ENCODE results near the gene ZHX3.
A peak's percentile ranks its signal among the peaks of the same experiment; 100 is the strongest.

Gene ZHX3

DNA sequence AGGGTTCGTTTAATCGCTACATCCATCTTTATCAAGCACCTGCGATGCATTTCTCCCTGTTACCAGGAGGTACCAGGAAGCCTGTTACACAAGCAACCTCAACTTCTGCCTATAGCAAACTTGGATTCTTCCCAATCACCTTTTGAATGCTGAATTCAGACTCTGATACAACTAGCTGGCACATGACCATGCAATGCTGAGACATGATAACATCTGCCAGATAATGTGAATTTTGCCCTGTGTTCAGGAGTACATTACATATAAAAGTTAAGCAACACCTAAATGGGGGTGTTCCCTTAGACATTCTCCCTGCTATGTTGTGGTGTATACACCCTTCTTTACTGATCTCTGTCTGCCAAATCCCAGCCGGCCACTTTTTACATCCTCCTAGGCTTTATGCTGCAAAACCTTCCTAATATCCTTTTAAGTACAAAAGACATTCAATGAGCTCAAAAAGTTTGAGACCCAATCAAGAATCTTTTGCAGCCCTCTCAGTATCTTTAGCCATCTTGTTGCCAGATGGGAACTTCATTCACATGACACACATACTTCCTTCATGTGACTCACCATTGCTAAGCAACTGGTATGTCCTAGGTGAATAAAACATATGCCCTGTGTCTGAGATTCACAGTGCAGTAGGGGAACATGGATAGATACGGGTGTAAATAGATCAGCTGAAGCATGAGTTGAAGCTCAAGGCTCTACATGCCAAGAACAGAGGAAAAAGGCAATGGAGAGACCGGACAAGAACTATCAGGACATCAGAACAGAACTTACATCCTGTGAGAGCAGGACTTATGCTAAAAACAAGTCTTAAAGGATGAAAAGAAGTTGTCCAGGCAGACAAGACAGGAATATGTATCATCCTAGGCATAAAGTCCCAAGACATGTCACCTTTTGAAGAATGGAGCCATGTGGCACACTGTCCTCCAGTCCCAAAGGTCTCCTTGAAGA lies 84.3 kb downstream of the ZHX3 start:
- peaks cover 8% of the 10 kb centered on the region for H3K4me1 Mint-ChIP-seq
- no peak for ATAC-seq (ENCODE audit: low read depth)
- peaks cover 2% of the 10 kb centered on the region for H3K36me3 Mint-ChIP-seq
- no peak overlapping the region for H3K27ac Mint-ChIP-seq
- no peak overlapping the region for H3K4me3 Mint-ChIP-seq
- no peak for DNase-seq (ENCODE audit: low spot score in 2 of 2)
- H3K9me3 Mint-ChIP-seq = no peaks in the 10 kb centered on the region
- H3K27me3 Mint-ChIP-seq = no peaks in the 10 kb centered on the region

DNA sequence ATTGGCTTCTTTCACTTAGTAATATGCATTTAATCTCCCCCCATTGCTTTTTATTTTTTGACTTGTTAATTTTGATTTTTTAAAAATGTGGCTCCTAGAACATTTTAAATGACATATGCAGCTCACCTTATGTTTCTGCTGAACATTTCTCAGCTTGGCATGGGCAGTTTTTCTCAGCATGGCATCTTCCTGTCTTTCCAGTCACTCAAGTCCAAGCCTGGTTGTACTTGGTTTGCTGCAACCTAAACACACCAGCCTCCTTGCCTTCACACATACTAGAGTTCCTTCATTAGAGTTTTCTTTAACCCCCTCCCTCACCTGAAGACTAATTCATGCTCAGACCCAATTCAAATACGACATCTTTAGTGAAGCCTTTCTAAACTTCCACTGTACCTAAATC lies 86.4 kb downstream of the ZHX3 start:
- no peaks in the 10 kb centered on the region for H3K9me3 Mint-ChIP-seq
- no peak overlapping the region for H3K27ac Mint-ChIP-seq
- H3K36me3 Mint-ChIP-seq = no peaks in the 10 kb centered on the region
- H3K4me1 Mint-ChIP-seq = peaks cover 8% of the 10 kb centered on the region
- no peak overlapping the region for H3K4me3 Mint-ChIP-seq
- ATAC-seq (ENCODE audit: low read depth) (no peak), DNase-seq (ENCODE audit: low spot score in 2 of 2) (no peak)
- H3K27me3 Mint-ChIP-seq = no peaks in the 10 kb centered on the region

DNA sequence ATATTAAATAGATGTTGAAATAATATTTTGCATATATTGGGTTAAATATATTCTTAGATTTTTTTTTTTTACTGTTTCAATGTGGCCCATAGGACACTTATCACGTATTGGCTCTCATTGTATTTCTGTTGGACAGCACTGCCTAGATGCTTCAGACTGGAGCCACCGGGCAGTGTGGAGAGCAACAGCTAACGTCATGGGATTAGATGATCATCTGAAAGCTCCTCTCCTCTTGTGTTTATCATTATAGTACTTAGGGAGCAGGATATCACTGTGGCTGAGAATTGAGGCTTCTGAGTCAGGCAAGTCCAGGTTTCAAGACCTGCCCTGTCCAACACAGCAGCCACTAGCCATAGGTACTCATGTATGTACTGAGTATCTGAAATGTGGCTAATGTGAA lies 87.4 kb downstream of the ZHX3 start:
- Mint-ChIP-seq H3K36me3 (no peaks in the 10 kb centered on the region), H3K4me3 (no peak overlapping the region), H3K27ac (no peak overlapping the region), H3K27me3 (no peaks in the 10 kb centered on the region), H3K4me1 (peaks cover 8% of the 10 kb centered on the region), H3K9me3 (no peaks in the 10 kb centered on the region)
- ATAC-seq (ENCODE audit: low read depth) (no peak), DNase-seq (ENCODE audit: low spot score in 2 of 2) (no peak)

DNA sequence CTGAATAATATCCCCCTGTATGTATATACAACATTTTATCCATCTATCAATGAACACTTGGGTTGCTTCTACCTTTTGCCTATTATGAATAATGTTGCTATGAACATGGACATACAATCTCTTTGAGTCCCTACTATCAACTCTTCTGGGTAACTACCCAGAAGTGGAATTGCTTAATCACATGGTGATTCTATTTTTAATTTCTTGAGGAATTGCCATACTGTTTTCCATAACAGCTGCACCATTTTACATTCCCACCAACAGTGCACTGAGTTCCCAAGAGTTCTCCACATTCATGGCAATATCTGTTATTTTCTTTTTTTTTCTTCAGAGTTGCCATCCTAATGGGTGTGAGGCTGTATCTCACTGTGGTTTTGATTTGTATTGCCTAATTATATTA lies 88.3 kb downstream of the ZHX3 start:
- no peak overlapping the region for H3K27ac Mint-ChIP-seq
- ATAC-seq (ENCODE audit: low read depth) (no peak), DNase-seq (ENCODE audit: low spot score in 2 of 2) (no peak)
- H3K9me3 Mint-ChIP-seq = no peaks in the 10 kb centered on the region
- no peaks in the 10 kb centered on the region for H3K36me3 Mint-ChIP-seq
- H3K27me3 Mint-ChIP-seq = no peaks in the 10 kb centered on the region
- H3K4me3 Mint-ChIP-seq = no peak overlapping the region
- peaks cover 8% of the 10 kb centered on the region for H3K4me1 Mint-ChIP-seq

DNA sequence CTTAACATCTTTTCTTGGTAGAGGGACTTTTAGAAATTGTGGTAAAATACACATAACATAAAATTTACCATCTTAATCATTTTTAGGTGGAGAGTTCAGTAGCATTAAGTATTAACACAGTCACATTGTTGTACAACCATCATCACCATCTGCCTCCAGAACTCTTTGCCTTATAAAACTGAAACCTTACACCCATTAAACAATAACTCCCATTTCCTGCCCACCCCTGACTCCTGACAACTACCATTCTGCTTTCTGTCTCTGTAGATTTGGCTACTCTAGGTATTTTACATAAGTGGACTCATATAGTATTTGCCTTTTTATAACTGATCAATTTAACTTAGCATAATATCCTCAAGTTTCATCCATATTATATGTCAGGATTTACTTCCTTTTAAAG lies 88.7 kb downstream of the ZHX3 start:
- Mint-ChIP-seq H3K9me3 (no peaks in the 10 kb centered on the region), H3K4me1 (peaks cover 8% of the 10 kb centered on the region), H3K36me3 (no peaks in the 10 kb centered on the region), H3K27ac (no peak overlapping the region), H3K27me3 (no peaks in the 10 kb centered on the region), H3K4me3 (no peak overlapping the region)
- DNase-seq (ENCODE audit: low spot score in 2 of 2) (no peak), ATAC-seq (ENCODE audit: low read depth) (no peak)

DNA sequence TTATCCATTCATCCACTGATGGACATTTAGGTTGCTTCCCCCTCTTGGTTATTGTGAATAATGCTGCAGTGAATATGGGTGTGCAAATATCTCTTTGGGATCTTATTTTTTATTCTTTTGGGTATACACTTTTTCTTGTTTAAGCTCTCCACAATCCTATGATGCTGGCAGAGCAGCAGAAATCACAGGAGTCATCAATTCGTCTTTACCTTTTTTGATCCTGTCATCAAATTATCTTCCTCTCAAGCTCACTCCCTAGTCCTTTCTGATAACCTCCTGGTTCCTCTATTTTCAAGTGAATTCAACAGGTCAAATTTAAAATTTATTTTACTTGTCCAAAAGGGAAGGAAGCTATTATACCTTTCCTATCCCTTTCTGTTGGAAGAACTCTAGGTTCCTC lies 91.1 kb downstream of the ZHX3 start:
- no peaks in the 10 kb centered on the region for H3K27me3 Mint-ChIP-seq
- H3K4me1 Mint-ChIP-seq = no peaks in the 10 kb centered on the region
- no peak overlapping the region for H3K27ac Mint-ChIP-seq
- H3K36me3 Mint-ChIP-seq = peaks cover 2% of the 10 kb centered on the region
- no peaks in the 10 kb centered on the region for H3K9me3 Mint-ChIP-seq
- ATAC-seq (ENCODE audit: low read depth) (no peak), DNase-seq (ENCODE audit: low spot score in 2 of 2) (no peak)
- H3K4me3 Mint-ChIP-seq = no peak overlapping the region

DNA sequence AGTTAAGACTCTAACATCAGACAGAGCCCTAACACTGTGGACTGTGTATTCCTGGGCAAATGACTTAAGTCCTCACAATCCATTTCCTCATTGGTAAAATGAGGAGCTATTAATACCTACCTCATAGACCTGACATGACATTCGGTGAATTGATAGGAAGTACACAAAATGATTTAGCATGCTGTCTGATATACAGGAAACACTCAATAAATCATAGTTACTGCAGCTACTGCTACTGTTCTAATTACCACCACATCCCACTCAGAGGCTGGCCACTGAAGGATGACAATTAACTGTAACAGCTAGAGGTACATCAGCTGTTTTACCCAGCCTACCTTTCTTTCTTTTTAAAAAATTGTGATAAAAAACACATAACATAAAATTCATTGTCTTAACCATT lies 92.4 kb downstream of the ZHX3 start:
- no peak for ATAC-seq (ENCODE audit: low read depth)
- Mint-ChIP-seq H3K4me3 (no peak overlapping the region), H3K4me1 (no peaks in the 10 kb centered on the region), H3K9me3 (no peaks in the 10 kb centered on the region), H3K27me3 (no peaks in the 10 kb centered on the region), H3K36me3 (peaks cover 2% of the 10 kb centered on the region), H3K27ac (peak overlapping the region; percentile 43)
- DNase-seq (ENCODE audit: low spot score in 2 of 2) = no peak

DNA sequence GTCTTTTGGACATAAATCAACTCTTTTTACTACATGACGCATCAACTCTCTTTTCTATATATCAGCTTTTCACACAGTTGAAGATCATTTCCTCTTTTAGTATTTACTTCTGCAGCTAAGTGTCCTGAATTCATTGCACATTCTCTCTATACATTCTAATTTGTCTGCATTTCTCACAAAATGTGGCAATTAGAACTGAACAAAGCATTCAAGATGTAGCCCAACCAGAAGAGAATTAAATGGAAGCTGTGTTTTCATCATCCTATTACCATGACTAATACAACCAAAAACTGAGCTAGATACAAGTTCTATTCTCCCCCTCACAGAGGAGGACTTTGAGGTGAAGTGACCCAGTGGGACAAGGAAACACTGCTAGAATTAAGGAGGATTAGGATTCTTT lies 93.2 kb downstream of the ZHX3 start:
- Mint-ChIP-seq H3K9me3 (no peaks in the 10 kb centered on the region), H3K27ac (peak overlapping the region; percentile 43), H3K4me3 (no peak overlapping the region), H3K27me3 (no peaks in the 10 kb centered on the region), H3K36me3 (peaks cover 2% of the 10 kb centered on the region), H3K4me1 (no peaks in the 10 kb centered on the region)
- ATAC-seq (ENCODE audit: low read depth) = no peak
- DNase-seq (ENCODE audit: low spot score in 2 of 2) = no peak

DNA sequence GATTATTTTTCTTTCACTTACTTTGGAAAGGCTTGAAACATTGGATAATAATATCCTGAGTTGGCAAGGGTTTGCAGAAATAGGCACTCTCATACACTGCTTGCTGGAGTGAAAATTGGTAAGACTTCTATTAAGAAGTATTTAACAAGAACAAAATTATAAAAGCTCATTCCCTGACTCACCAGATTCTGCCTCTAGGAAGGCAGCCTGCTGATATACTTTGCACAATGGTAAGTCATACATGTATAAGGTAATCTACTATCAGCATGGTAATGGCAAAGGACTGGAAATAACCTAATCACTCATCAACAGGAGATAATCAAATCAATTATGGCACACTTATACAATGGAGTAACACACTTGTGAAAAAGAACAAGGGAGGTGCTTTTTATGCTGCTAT lies 94.4 kb downstream of the ZHX3 start:
- no peaks in the 10 kb centered on the region for H3K9me3 Mint-ChIP-seq
- no peaks in the 10 kb centered on the region for H3K4me1 Mint-ChIP-seq
- DNase-seq (ENCODE audit: low spot score in 2 of 2) (no peak), ATAC-seq (ENCODE audit: low read depth) (no peak)
- peaks cover 2% of the 10 kb centered on the region for H3K36me3 Mint-ChIP-seq
- no peaks in the 10 kb centered on the region for H3K27me3 Mint-ChIP-seq
- H3K27ac Mint-ChIP-seq = no peak overlapping the region
- H3K4me3 Mint-ChIP-seq = no peak overlapping the region

DNA sequence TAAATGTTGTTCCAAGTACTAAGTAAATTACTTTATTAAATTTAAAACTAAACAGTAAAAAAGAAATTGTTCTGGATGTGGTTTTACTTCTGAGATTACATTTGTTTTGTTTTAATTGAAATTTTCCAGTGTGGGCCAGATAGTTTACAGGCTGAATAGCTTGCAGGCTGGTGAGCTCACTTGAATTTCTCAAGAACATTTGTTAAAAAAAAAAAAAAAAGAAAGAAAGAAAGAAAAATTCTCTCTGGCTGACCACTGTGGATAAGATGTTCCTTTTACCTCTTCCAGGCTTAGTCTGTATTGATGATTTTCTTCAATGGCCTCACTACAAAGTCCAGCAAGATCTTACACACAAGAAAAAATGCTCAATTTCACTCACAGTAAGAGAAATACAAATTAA lies 94.8 kb downstream of the ZHX3 start:
- H3K27me3 Mint-ChIP-seq = no peaks in the 10 kb centered on the region
- peaks cover 2% of the 10 kb centered on the region for H3K36me3 Mint-ChIP-seq
- no peaks in the 10 kb centered on the region for H3K9me3 Mint-ChIP-seq
- H3K4me1 Mint-ChIP-seq = no peaks in the 10 kb centered on the region
- DNase-seq (ENCODE audit: low spot score in 2 of 2) (no peak), ATAC-seq (ENCODE audit: low read depth) (no peak)
- H3K27ac Mint-ChIP-seq = no peak overlapping the region
- no peak overlapping the region for H3K4me3 Mint-ChIP-seq

DNA sequence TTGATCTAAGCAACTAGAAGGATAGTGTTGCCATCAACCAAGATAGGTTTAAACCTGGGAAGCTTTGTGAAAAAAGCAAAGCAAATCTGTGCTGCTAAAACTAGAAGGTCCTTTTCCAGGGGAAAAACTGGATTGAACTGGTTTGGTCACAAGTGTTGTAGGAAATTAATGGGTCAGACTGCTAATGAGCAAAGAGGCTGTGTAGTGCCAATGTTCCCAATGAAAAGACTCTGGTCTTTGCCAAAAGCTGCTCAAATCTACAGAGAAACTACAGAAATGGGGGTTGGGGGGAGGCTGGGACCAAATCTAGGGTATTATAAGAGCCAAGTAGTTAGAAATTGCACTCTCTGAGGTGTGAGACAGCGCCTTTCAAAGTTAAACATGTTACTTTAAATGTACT lies 95.2 kb downstream of the ZHX3 start:
- Mint-ChIP-seq H3K9me3 (no peaks in the 10 kb centered on the region), H3K27me3 (no peaks in the 10 kb centered on the region), H3K27ac (no peak overlapping the region), H3K36me3 (peaks cover 2% of the 10 kb centered on the region), H3K4me1 (no peaks in the 10 kb centered on the region), H3K4me3 (no peak overlapping the region)
- no peak for DNase-seq (ENCODE audit: low spot score in 2 of 2)
- ATAC-seq (ENCODE audit: low read depth) = no peak

DNA sequence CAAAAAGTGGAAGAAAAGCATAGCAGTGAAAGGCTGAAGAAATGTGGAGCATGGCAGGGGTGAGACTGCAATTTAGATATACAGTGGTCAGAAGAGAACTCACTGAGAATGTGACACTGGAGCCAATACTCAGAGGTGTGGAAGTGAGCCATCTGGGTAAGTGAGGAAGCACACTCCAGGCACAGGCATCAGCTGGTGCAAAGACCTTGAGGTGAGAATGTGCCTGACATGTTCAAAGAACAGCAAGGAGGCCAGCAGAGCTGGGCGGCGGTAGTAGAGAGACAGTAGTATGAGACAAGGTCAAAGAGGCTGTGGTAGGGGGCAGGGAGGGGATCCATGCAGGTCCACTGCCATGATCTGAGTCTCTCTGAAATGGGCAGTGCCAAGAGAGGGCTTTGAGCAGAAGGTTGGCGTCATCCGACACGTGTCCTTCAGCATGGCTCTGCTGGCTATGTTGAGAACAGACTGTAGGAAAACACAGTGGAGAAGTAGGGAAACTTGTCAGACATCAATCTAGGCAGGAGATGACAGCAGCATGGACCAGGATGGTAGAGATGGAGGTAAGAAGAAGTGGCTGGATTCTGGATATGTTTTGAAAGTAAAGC lies 95.8 kb downstream of the ZHX3 start:
- H3K36me3 Mint-ChIP-seq = peaks cover 2% of the 10 kb centered on the region
- DNase-seq (ENCODE audit: low spot score in 2 of 2) = no peak
- H3K4me1 Mint-ChIP-seq = no peaks in the 10 kb centered on the region
- no peaks in the 10 kb centered on the region for H3K9me3 Mint-ChIP-seq
- peak overlapping the region; percentile 11 for H3K27ac Mint-ChIP-seq
- H3K27me3 Mint-ChIP-seq = no peaks in the 10 kb centered on the region
- no peak overlapping the region for H3K4me3 Mint-ChIP-seq
- no peak for ATAC-seq (ENCODE audit: low read depth)

DNA sequence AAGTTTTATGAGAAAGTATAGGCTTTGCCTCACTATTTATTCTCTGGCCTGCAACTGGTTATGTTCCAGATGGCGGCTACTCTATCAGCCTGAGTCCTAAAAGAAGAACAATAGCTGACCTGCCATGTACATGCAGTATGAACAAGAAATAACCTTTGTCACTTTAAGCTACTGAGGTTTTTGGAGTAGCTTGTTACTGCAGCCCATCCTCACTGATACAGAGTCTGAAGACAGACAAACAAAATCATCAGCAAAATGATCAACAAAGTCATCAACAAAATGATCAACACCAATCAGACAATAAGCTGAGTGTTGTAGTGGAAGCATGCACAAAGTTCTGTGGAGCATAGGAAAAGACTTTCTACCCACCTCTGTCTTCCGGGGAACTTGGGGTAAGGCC lies 97.7 kb downstream of the ZHX3 start:
- no peak overlapping the region for H3K4me3 Mint-ChIP-seq
- no peaks in the 10 kb centered on the region for H3K27me3 Mint-ChIP-seq
- H3K4me1 Mint-ChIP-seq = no peaks in the 10 kb centered on the region
- peaks cover 2% of the 10 kb centered on the region for H3K36me3 Mint-ChIP-seq
- H3K27ac Mint-ChIP-seq = no peak overlapping the region
- ATAC-seq (ENCODE audit: low read depth) (no peak), DNase-seq (ENCODE audit: low spot score in 2 of 2) (no peak)
- no peaks in the 10 kb centered on the region for H3K9me3 Mint-ChIP-seq

DNA sequence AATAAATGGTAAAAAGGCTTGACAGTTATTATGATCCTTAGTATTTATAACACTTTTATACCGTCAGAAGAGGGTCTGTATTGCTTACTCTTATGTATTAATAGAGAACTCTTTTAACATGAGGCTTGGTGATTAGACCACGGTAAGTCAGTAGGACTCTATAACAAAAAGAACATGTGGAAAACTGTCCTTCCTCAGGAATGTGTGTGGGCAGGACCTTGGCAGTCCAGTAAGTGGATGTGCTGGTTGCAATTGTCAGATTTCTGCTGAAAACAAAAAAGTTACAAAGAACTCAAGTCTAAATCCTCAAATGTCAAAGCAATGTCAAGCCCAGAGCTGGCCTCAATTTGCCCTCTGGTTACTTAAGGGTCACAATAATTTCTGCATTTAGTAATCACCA lies 99.1 kb downstream of the ZHX3 start:
- Mint-ChIP-seq H3K36me3 (peaks cover 2% of the 10 kb centered on the region), H3K4me3 (no peak overlapping the region), H3K27ac (no peak overlapping the region), H3K9me3 (no peaks in the 10 kb centered on the region), H3K4me1 (no peaks in the 10 kb centered on the region), H3K27me3 (no peaks in the 10 kb centered on the region)
- no peak for ATAC-seq (ENCODE audit: low read depth)
- no peak for DNase-seq (ENCODE audit: low spot score in 2 of 2)

DNA sequence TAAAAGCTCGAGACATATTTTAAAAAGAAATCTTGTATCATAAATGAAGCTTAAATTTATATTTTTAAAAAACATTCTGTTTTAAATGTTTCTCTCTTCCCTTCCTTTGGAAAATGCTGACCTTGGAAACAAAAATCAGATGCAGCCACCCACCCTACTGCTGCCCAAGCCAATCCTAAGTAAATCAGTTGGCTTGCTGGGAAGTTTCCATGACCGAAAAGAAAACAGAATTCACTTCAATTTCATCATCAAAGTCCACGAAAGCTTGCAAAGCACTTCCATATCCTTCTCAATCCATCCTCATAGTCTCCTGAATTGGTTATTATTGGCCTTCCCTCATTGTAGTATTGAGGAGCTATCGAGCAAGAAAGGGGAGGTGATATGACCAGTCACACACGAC lies 100.1 kb downstream of the ZHX3 start:
- DNase-seq (ENCODE audit: low spot score in 2 of 2) (no peak), ATAC-seq (ENCODE audit: low read depth) (no peak)
- H3K27me3 Mint-ChIP-seq = no peaks in the 10 kb centered on the region
- H3K4me3 Mint-ChIP-seq = no peak overlapping the region
- peaks cover 2% of the 10 kb centered on the region for H3K36me3 Mint-ChIP-seq
- H3K27ac Mint-ChIP-seq = no peak overlapping the region
- no peaks in the 10 kb centered on the region for H3K9me3 Mint-ChIP-seq
- no peaks in the 10 kb centered on the region for H3K4me1 Mint-ChIP-seq

Data from memory B cell (primary cell).